GM12873 (cell line): Measurements from ENCODE around the gene GJB2.

ENCODE experiments used
- CTCF ChIP-seq: IDR thresholded peaks from 2 replicates; pipeline ENCODE4 v1.5.1; 2012; ENCODE audit warnings: low read depth, mild to moderate bottlenecking, moderate library complexity, low read length, control low read depth; ENCODE audit not compliant: insufficient read depth; ENCODE audit errors: missing control alignments

The GJB2 gene

GRCh38 chr13:20144141-20144850 lies 48.4 kb downstream of the GJB2 start:
- TF ChIP-seq CTCF, result no peak

GRCh38 chr13:20142927-20143480 lies 49.7 kb downstream of the GJB2 start:
- no peak for TF ChIP-seq CTCF

DNA sequence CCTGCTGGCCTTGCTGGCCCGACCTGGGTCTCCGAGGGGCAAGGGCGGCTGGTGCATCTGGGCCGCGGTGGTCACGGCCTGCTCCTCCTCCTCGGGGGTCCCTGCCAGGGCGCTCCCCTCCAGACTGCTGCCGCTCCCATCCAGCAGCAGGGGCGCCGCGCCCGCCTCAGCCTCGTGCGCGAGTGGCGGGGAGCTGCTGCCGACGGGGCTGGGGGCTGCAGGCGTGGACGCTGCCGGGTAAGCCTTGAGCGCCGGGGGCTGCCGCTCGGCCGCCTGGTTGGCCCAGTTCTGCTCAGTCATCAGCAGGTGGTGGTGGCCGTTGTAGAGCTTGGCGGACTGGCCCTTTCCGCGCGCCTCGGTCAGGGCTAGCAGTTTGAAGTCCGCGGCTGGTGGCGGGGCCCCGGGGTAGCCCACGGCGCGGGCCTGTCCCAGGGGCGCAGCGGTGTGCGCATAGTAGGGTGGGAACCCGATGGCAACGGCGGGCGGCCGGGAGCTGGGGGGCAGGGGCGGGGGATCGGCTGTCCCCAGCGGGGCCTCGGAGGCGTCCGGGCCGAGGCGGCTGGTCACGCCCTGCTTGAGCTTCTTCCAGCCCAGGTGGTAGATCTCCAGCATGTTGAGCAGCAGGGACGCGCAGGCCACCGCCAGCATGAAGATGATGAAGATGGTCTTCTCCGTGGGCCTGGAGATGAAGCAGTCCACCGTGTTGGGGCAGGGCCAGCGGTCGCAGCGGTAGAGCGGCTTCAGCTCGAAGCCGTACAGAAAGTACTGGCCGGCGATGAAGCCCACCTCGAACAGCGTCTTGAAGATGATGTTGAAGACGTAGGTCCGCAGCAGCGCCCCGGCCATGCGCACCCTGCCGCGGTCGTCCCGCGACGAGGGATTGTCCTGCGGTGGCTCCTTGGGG lies 50.5 kb downstream of the GJB2 start:
- TF ChIP-seq CTCF, result no peak

DNA sequence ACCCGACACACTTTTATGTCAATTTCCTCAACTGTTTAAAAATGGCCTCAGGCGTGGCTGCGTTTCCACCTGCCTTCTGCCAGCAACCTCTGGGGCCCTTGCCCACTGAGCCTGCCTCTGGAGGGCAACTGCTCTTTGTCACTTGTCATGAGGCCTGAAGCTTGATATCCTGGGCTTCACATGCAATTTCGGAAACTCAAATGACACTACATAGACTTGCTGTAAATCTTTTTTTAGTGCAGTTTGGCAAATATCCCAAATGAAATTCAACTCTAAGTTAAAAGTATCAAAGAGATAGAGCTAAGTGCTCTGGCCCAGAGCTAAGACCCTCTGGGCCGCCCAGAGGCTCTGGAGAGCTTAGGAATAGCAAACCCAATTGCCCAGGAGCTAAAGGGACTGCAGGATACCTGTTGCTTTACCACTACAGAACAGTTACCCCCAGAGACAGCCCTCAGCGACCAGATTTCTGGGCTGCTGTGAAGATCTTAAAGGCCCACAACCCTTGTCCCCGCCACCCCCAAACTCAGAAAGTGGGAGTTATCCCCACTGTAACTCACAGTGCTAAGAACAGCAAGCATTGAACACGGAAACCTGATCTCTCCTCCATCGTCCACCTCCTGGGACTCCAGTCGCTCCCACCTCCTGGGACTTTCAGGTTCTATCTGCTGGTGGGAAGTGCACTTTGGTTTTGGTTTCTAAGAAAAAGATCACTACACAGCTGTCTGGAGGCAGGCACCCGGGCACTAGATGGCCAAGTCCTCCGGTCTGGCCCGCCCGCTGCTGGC lies 51.3 kb downstream of the GJB2 start:
- no peak for TF ChIP-seq CTCF

DNA sequence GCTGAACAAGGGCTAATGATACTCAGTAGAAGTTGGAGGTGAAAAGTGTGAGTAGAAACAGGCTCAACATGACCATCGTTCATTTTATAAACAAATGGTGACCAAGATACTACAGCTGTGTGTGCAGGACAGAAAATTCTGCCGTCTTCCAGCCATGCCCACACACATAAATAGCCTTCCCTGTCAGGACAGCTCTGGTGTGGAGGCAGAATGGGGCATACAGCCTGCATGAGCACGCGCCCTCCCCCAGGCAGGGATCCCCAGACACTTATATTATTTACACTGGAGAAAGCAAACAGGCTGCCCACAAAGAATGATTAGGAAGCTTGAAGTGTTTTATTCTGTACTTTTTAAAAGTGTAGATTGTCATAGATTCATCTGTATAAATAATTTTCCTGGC lies 52.3 kb downstream of the GJB2 start:
- TF ChIP-seq CTCF, result no peak

GRCh38 chr13:20137875-20138274 lies 54.9 kb downstream of the GJB2 start:
- no peak for TF ChIP-seq CTCF
